AG04449 (cell line): ENCODE measurements around the gene MAJIN.
"Not testable (repeated sequence)": the region's sequence is repeated elsewhere in the genome, so short reads cannot be mapped to it uniquely, and the experiment has no call there.

ENCODE experiments used
- CTCF ChIA-PET: fragments of 350-600 bp; formaldehyde crosslinking; extraction: SDS; loops from one replicate; lab custom pipeline; 2021; ENCODE audit warnings: antibody characterized with exemption; lab: Yijun Ruan, JAX
- POLR2A ChIA-PET: fragments of 400-600, 350-600 bp; formaldehyde crosslinking; extraction: SDS; loops from one replicate; lab custom pipeline; 2020; ENCODE audit warnings: antibody characterized with exemption, inconsistent platforms; lab: Yijun Ruan, JAX
- DNase-seq: peaks from one replicate; pipeline ENCODE4 v3.0.0-alpha.2; 2010; ENCODE audit warnings: low read depth, low spot score
- H3K4me3 ChIP-seq: 2 replicates; pipeline ENCODE4 v1.5.1; 2011; ENCODE audit warnings: low read depth, mild to moderate bottlenecking, control low read depth, low read length
- TF ChIP-seq, protein P1 (sequence below): IDR thresholded peaks from one replicate; pipeline ENCODE4 v1.5.1; 2011; ENCODE audit warnings: mild to moderate bottlenecking, moderate library complexity, low read length, control low read depth, inconsistent platforms; ENCODE audit not compliant: insufficient read depth; ENCODE audit errors: missing control alignments

The MAJIN gene

DNA sequence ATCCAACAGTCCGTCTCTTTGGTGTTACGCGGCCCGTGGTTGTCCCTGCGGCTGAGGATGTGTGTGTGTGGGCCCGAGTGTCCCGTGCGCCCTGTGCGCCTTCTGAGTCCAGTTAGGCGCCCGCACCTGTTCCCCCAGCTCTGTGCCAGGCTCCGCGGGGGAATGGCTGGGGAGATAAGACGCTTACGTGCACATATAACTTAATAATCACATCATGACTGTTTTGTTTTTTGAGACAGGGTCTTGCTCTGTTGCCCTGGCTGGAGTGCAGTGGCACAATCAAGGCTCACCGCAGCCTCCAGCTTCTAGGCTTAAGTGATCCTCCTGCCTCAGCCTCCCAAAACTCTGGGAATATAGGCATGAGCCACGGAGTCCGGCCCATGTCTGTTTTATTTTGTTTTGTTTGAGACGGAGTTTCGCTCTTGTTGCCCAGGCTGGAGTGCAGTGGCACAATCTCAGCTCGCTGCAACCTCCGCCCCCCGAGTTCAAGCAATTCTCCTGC lies 42.9 kb upstream of the MAJIN start:
- peak overlapping the region; percentile 87 for H3K4me3 ChIP-seq
- ChIA-PET POLR2A (interaction anchor here (0.8 to 1.5 kb wide), 5 partner anchors 12 to 138 kb away, joined by 3 to 13 read pairs (median 3); partner anchors contain the start of genes SAC3D1 and SNX15), CTCF (interaction anchor here (0.6 to 12.4 kb wide), 55 partner anchors 7 to 301 kb away, joined by 3 to 179 read pairs (median 5); partner anchors contain the start of genes ATG2A, BATF2, CDC42BPG and EHD1)
- no peak for DNase-seq
- TF ChIP-seq, protein P1, sequence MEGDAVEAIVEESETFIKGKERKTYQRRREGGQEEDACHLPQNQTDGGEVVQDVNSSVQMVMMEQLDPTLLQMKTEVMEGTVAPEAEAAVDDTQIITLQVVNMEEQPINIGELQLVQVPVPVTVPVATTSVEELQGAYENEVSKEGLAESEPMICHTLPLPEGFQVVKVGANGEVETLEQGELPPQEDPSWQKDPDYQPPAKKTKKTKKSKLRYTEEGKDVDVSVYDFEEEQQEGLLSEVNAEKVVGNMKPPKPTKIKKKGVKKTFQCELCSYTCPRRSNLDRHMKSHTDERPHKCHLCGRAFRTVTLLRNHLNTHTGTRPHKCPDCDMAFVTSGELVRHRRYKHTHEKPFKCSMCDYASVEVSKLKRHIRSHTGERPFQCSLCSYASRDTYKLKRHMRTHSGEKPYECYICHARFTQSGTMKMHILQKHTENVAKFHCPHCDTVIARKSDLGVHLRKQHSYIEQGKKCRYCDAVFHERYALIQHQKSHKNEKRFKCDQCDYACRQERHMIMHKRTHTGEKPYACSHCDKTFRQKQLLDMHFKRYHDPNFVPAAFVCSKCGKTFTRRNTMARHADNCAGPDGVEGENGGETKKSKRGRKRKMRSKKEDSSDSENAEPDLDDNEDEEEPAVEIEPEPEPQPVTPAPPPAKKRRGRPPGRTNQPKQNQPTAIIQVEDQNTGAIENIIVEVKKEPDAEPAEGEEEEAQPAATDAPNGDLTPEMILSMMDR = no peak

GRCh38 chr11:65013888-65014725 lies 42.2 kb upstream of the MAJIN start, which contains the start of gene ARL2:
TSS of gene ARL2 (plus strand) at chr11:65014160. CDS start at chr11:65014208, 48 bp downstream.
- H3K4me3 ChIP-seq = peak within 1 kb of the TSS; percentile 87
- ChIA-PET CTCF (interaction anchor here (0.6 to 12.4 kb wide), 58 partner anchors 8 to 302 kb away, joined by 3 to 179 read pairs (median 5); partner anchors contain the start of genes ATG2A, BATF2, CDC42BPG and EHD1), POLR2A (interaction anchor here (0.8 to 1.5 kb wide), 5 partner anchors 13 to 137 kb away, joined by 3 to 13 read pairs (median 3); partner anchors contain the start of genes SAC3D1 and SNX15)
- TF ChIP-seq, protein P1 = peak; percentile 80
- DNase-seq = peak; percentile 23

GRCh38 chr11:65013130-65013887 lies 41.4 kb upstream of the MAJIN start:
- CTCF ChIA-PET = interaction anchor here (0.6 to 12.4 kb wide), 54 partner anchors 9 to 1169 kb away, joined by 3 to 179 read pairs (median 5); partner anchors contain the start of genes ATG2A, BATF2, CDC42BPG and EHD1
- peak; percentile 21 for DNase-seq
- TF ChIP-seq, protein P1 = peak; percentile 96
- POLR2A ChIA-PET = interaction anchor here (0.5 to 1.5 kb wide), 5 partner anchors 13 to 204 kb away, joined by 3 to 13 read pairs (median 4); partner anchors contain the start of genes SAC3D1 and SNX15
- peak overlapping the region; percentile 87 for H3K4me3 ChIP-seq

DNA sequence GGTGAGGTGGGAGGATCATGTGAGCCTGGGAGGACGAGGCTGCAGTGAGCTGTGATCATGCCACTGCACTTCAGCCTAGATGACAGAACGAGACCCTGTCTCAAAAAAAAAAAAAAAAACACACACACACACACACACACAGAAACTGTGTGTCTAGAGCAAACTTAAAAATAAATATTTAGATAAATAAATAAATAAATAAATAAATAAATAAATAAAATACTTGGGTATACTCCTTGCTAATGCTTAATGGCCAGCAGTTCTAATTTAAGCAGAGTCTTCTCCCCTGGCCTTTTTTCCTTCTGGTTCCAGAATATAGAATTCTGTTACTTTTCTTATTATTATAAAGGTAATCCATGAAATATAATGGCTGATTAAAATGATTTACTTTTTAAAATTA lies 37.0 kb upstream of the MAJIN start:
- TF ChIP-seq, protein P1 = no peak
- no peak overlapping the region for H3K4me3 ChIP-seq
- no peak for DNase-seq
- POLR2A ChIA-PET = no interaction called here
- CTCF ChIA-PET = interaction anchor here (1.0 to 12.4 kb wide), 5 partner anchors 9 to 161 kb away, joined by 3 to 179 read pairs (median 4); partner anchors contain the start of genes BATF2 and SNX15

- ChIA-PET CTCF (interaction anchor here (0.6 to 12.4 kb wide), 6 partner anchors 8 to 160 kb away, joined by 3 to 179 read pairs (median 4); partner anchors contain the start of genes BATF2 and SNX15), POLR2A (no interaction called here)
- no peak for DNase-seq
- H3K4me3 ChIP-seq = no peak overlapping the region
- TF ChIP-seq, protein P1 = no peak
These were observed 36.1 kb upstream of the MAJIN start for GRCh38 chr11:65008016-65008415.

DNA sequence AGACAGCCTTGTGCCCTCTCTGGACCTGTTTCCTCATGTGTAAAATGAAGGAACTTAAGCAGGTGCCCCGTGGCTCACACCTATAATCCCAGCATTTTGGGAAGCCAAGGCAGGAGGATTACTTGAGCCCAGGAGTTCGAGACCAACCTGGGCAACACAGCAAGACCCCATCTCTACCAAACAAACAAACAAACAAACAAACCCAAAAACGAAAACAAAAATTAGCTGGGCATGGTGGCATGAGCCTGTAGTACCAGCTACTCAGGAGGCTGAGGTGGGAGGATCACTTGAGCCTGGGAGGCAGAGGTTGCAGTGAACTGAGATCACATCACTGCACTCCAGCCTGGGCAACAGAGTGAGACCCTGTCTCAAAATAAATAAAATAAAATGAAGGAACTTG lies 32.1 kb upstream of the MAJIN start:
- H3K4me3 ChIP-seq, DNase-seq, POLR2A ChIA-PET: not testable (repeated sequence)
- CTCF ChIA-PET = interaction anchor here (0.9 to 14.5 kb wide), 4 partner anchors 4 to 155 kb away, joined by 3 to 179 read pairs (median 91); partner anchors contain the start of genes ARL2 and BATF2
